Stimulated activated CD8-positive, alpha-beta memory T cell treated with anti-CD3 and anti-CD28 coated beads, Interleukin-12 subunit alpha, Interleukin-12 subunit beta, amount 100 ng/mL, for 1 hour (primary cell): ENCODE results near the gene MBP.

Source experiments
- DNase-seq: peaks from one replicate; pipeline ENCODE4 v3.0.0-alpha.2; 2020; ENCODE audit warnings: low read depth

MBP gene

GRCh38 chr18:77047803-77048419 lies 84.7 kb downstream of the MBP start:
- DNase-seq, result no peak

- no peak for DNase-seq
These were observed 85.6 kb downstream of the MBP start for GRCh38 chr18:77046994-77047393.

DNA sequence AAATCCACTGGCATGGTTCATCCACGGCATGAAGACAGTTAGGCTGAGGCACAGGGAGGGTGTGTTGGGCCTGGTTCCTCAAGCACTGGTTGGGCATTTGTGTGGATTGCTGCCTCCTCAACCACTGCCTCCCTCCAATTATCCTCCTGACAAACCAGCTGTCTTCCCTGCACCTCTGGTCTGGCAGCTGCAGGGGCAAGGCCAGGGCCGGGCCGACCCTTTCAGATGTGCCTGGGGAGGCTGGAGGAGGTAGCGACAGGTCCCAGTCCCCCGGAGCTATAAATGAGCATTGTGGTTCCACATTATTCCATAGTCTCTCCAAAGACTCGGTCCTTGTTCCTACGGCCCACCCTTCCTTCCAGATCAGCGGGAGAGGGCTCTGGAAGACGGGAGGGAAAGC lies 86.2 kb downstream of the MBP start:
- DNase-seq, result no peak

GRCh38 chr18:77045677-77046076 lies 86.9 kb downstream of the MBP start:
- no peak for DNase-seq

DNA sequence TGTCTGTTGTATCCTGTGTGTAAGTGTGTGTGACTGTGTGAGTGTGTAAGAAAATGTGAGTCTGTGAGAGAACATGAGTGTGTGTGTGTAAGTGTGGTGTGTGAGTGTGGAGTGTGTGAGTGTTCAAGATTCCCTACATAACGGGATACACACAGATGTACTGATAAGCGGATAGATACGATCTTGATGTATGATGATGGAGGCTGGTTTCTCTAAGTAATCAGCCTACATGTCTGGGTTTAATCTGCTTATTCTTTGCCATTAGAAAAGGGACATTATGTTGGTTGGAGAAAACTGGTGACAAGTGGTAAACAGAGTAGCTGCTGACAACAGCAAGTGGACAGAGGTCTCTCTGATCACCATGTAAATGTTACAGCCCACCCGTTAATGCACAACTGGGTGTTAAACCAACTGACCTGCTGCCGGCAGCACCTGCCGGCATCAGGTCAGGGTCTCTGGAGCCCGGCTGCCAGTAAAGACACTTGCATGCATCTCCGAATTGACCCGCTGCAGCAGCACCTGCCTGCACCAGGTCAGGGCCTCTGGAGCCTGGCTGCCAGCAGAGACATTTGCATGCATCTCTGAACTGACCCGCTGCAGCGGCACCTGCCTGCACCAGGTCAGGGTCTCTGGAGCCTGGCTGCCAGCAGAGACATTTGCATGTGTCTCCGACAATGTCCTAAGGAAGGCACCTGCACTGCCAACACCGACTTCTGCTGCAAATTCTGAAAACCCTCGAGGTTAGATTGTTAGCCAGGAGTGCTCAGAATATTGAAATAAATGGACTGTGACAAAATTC lies 87.5 kb downstream of the MBP start:
- DNase-seq, result no peak

DNA sequence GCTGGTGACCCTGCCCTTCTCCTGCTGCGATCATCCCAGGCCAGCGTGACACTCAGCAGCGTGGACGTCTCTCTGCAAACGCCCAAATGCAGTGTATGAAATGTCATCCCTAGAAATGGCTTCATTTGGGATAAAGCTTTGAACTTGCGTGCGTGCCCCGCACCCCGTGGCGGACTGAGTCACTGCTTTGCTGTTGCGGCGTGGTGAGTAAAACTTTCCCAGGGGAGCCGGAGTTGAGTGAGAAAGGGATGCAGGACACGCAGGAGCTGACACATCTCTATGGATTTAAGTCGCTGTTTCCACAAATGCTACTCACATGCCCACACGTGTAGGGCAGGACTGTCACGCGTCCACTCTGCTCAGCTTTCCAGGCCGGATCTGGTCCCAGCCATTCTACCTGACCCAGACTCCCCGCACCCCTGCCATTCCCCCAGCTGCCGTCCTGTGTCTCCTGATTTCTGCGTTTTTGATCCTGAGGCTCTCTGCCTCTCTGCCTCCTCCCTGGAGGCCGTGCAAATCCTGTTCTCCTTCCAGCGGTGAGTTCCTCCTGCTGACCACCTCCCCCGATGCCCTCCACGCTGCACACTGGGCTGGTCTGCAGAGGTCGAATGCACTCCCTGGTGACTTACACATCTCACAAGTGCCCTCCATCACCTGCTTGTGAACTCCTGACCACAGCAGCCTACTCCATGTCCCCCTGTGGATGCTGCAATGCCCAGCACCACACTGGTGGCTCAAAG lies 88.9 kb downstream of the MBP start:
- DNase-seq, result no peak

DNA sequence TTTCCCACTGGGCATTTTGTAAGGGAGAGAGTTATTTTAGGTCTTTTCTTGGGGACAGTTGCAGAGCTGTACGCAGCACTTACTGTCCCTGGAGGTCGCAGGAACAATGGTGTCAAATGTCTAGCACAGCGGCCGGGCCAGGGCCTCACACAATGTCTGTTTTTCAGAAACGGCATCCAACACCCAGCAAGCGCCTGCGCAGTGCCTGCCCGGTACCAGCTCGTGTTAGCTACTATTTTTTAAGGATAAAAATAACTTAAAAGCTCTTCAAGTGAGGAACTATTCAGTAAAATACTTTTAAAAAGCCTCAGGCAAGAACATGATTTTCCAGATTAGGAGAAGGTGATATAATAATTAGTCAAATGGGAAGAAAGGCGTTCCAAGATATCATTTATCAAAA lies 90.0 kb downstream of the MBP start:
- no peak for DNase-seq

DNA sequence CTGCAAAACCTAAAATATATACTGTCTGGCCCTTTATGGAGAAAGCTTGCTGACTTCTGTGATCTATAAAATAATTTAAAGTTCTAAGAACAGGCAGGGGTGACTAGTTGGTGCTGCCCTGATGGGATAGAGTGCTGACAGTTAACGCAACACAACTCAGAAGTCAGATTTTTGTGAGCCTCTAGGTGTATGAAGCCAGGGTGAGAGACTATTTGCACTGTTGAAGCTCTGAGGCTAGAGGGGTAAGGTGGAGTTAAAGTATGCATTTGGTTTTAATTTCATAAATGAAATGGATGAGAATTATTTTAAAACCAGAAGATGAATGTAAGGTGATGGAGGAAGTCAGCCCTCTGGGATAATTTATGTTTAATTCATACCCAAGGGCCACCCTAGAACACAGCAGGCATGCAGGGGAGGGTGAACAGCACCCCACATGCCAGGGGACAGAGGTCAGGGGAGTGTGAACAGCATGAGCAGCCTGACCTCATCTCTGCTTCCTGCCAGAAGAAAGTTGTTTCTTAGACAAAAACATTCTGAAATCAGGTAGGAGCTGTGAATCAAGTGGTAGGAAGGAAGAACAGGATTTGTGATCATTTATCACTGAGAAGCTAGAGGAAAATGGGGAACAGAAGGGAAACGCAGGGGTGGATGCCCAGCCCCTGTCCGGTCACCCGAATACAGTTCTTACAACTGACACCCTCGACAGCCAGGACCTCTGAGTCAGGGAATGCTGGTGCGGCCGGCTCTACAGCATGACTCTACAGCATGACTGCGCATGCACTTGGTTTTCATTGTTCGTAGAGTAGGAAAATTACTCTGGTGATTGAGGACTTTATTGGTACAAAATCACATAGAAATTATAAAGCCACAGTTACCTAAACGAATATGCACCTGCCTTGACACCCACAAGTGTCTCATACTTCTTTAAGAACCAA lies 93.1 kb downstream of the MBP start:
- DNase-seq, result no peak

- DNase-seq, result no peak
These were observed 94.3 kb downstream of the MBP start for GRCh38 chr18:77038182-77038858.

GRCh38 chr18:77037567-77037966 lies 95.0 kb downstream of the MBP start:
- DNase-seq, result no peak

GRCh38 chr18:77035380-77036187 lies 97.0 kb downstream of the MBP start:
- DNase-seq, result no peak

GRCh38 chr18:77033575-77033974 lies 99.0 kb downstream of the MBP start:
- DNase-seq, result no peak

DNA sequence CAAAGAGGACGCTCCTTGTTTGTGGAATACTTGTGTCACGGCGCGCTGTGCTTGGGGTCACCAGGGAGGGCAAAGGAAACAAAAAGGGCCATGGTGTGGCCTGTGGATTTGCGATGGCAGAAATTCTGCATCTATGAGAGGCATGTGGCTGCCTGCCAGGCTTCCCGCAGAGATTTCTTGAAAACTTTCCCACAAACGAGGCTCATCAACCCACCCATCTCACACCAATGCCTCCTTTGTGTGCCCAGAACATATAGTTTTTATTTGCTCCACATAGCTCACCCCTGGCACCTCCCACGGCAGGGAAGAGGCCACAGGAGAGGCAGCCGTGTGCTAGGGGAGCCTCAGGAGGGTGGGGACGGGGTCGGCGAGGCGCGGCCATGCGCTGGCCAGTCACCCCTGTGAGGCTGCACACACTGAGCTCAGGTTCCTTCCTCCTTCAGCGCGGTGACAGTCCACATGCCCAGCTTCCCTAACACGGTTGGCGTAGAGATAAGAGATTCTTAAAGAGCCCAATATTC lies 100.3 kb downstream of the MBP start:
- DNase-seq, result no peak

DNA sequence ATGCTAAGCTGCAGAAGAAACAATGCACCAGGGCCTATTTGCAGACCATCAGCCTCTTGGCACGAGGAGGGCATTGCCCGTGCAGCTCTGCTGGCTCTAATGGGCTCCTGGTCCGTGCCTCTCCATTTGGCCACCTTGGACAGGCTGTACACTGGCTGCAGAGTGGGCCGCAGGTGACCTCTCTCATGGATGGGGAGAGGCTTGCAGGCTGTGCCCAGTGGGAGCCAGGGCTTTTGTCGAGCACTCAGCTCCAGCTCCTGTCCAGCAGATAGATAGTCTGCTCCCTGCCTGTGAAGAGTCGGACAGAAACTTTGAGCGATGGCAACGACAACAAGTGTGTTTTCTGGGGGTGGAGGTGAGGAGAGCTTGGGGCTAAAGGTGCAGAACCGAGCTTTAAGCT lies 100.9 kb downstream of the MBP start:
- DNase-seq, result no peak

DNA sequence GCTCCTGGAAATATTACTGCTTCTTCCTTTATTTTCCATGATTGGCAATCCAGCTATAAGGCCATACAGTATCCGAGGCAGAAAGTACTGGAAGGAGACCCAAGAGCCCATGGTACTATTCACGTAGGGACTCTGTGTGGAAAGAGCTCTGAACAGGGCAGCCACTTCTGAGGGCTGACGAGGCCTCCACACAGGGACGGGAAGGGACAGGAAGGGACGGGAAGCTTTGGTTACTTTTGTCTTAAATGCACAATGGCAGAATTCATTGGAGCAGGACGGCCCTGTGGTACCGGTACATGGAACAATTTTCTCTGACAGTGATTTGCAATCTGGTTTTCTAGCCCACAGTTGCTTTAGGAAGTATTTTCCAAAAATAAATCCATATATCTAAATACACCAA lies 102.4 kb downstream of the MBP start:
- DNase-seq, result no peak

DNA sequence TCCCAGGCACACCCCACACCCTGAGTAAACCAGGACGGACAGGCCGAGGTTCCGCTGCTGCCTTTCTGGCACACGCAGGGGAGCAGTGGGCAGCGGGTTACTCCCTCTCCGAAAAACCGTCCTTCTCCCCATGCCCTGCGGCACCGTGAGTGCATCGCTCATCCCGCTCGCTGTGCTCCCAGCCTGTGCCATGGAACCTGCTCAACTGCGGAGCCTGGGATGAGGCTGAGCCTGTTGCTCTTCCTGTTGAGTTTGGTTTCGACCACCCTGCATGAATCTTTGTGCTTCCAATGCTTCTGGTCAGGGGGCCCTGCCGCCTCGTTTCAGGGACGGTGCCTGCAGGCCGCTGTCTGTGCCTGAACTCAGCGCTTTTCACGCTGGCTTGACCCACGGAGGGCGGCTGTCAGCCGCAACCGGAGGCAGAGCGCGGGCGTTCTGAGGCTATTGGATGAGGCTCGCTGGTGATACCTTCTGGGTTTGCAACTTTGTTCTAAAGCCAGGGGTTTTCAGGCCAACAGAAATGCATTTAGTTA lies 106.7 kb downstream of the MBP start:
- DNase-seq, result no peak

- no peak for DNase-seq
These were observed 107.5 kb downstream of the MBP start for GRCh38 chr18:77025123-77025522.

- no peak for DNase-seq
These were observed 108.1 kb downstream of the MBP start for GRCh38 chr18:77024476-77024875.

- no peak for DNase-seq
These were observed 109.3 kb downstream of the MBP start for GRCh38 chr18:77023102-77023782.

DNA sequence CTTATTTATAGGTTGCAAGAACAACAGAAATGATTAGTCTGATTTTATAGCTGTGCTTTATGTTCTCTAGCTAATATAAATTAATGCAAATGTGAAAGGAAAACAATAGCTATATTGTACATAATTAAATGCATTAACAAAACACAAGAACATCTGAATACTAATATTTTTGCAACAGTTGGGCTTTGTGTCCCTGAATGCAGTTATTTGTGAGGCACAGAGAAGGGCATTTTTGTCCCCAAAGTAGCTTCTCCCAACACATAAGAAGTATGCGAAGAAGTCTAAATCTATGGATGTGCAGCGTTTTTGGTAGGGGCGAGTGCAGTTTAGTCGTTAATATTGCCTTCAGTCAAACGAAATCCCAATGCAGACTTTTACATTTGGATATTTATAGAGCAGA lies 110.0 kb downstream of the MBP start:
- DNase-seq, result no peak
